Measurements from ENCODE around the gene PUM2.

Gene PUM2

DNA sequence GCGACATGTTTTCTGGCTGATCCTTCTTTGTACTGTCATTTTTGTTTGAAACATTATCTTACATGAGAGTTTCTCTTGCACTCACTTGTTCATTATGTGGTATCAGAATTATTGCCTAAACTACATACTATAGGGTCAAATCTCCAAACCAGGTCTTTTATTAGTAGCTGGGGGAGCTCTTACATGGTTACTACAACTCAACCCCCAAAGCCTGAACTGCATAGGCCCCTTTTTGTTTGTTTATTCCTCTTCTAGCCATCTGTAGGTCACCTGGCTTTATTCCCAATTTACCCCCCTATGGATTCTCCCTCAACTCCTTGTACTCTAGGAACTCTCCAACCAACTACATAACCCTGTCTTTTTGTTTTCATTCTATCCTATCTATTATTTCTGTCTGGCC, 46.7 kb downstream of the PUM2 start:
- Histone ChIP-seq H4K20me1 (ENCODE audit: insufficient read depth, low read length) (peaks cover 12% of the 10 kb centered on the region), H3K4me2 (ENCODE audit: low read length) (no peak overlapping the region)

DNA sequence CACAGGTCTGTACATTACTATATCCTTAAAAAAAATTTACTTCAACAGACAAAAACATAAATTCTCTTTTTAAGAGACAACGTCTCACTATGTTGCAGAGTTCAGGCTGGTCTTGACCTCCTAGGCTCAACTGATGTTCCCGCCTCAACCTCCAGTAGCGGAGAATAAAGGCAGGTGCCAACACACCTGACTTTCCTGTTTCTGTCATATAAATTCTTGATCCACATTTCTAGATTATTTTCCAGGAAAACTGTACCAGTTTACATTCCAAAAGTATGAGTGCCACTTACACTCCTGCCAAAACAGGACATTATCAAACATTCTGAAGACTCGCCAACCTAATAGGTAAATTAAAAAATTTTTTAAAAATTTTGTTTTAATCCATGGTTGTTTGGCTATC, 48.6 kb downstream of the PUM2 start:
- H3K9ac ChIP-seq (ENCODE audit: low read length), result no peak overlapping the region
- H3K4me3 ChIP-seq (ENCODE audit: low read length), result no peak overlapping the region
- TF ChIP-seq, protein P1, sequence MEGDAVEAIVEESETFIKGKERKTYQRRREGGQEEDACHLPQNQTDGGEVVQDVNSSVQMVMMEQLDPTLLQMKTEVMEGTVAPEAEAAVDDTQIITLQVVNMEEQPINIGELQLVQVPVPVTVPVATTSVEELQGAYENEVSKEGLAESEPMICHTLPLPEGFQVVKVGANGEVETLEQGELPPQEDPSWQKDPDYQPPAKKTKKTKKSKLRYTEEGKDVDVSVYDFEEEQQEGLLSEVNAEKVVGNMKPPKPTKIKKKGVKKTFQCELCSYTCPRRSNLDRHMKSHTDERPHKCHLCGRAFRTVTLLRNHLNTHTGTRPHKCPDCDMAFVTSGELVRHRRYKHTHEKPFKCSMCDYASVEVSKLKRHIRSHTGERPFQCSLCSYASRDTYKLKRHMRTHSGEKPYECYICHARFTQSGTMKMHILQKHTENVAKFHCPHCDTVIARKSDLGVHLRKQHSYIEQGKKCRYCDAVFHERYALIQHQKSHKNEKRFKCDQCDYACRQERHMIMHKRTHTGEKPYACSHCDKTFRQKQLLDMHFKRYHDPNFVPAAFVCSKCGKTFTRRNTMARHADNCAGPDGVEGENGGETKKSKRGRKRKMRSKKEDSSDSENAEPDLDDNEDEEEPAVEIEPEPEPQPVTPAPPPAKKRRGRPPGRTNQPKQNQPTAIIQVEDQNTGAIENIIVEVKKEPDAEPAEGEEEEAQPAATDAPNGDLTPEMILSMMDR (IDR thresholded peaks at IDR 0.05; ENCODE audit: low read depth, low read length), result no peak
- no peak for TF ChIP-seq EZH2phosphoT487 (IDR thresholded peaks at IDR 0.05; ENCODE audit: low read depth)
- H3K4me1 ChIP-seq (ENCODE audit: low read length), result no peaks in the 10 kb centered on the region
- H3K4me2 ChIP-seq (ENCODE audit: low read length), result no peak overlapping the region
- H3K36me3 ChIP-seq (replicated peaks; ENCODE audit: low read depth, low read length), result peaks cover 40% of the 10 kb centered on the region
- H3K9me3 ChIP-seq (ENCODE audit: insufficient read depth, low read length), result no peaks in the 10 kb centered on the region
- H2AFZ ChIP-seq (ENCODE audit: low read depth, low read length), result no peak overlapping the region
- no peak overlapping the region for H3K27ac ChIP-seq (ENCODE audit: low read length)
- H3K27me3 ChIP-seq (ENCODE audit: low read depth, low read length), result no peaks in the 10 kb centered on the region
- H3K79me2 ChIP-seq (ENCODE audit: low read length), result peaks cover 74% of the 10 kb centered on the region
- H4K20me1 ChIP-seq (ENCODE audit: insufficient read depth, low read length), result peaks cover 12% of the 10 kb centered on the region

More for the DNA sequence above, 46.7 kb downstream of the PUM2 start:
- Histone ChIP-seq H3K79me2 (ENCODE audit: low read length) (peaks cover 74% of the 10 kb centered on the region), H3K4me1 (ENCODE audit: low read length) (no peaks in the 10 kb centered on the region), H3K27ac (ENCODE audit: low read length) (no peak overlapping the region), H3K4me3 (ENCODE audit: low read length) (no peak overlapping the region), H3K27me3 (ENCODE audit: low read depth, low read length) (no peaks in the 10 kb centered on the region), H3K9ac (ENCODE audit: low read length) (no peak overlapping the region), H2AFZ (ENCODE audit: low read depth, low read length) (no peak overlapping the region), H3K9me3 (ENCODE audit: insufficient read depth, low read length) (no peaks in the 10 kb centered on the region), H3K36me3 (replicated peaks; ENCODE audit: low read depth, low read length) (peaks cover 45% of the 10 kb centered on the region)
- no peak for TF ChIP-seq EZH2phosphoT487 (IDR thresholded peaks at IDR 0.05; ENCODE audit: low read depth)
- TF ChIP-seq, protein P1 (IDR thresholded peaks at IDR 0.05; ENCODE audit: low read depth, low read length), result no peak

DNA sequence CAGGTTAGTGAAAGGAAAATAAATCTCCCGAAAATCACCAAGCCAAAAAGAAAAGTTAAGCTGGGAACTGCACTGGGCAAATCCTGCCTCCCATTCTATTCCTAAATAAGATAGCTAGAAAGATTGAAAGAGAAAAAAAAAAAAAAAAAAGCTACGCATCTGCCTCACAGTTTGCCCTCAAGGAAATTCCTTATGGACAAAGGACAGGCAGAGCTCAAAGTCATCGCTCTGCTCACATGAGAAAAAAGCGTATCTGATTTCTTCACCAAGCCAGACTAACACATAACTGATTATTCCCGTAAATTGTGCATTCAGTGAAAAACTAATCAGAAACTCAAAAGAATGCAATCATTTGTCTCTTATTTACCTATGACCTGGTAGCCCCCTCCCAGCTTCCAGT, 50.0 kb downstream of the PUM2 start:
- Histone ChIP-seq H3K27ac (ENCODE audit: low read length) (no peak overlapping the region), H3K9me3 (ENCODE audit: insufficient read depth, low read length) (no peaks in the 10 kb centered on the region), H3K9ac (ENCODE audit: low read length) (no peak overlapping the region), H3K27me3 (ENCODE audit: low read depth, low read length) (no peaks in the 10 kb centered on the region), H2AFZ (ENCODE audit: low read depth, low read length) (no peak overlapping the region), H3K4me1 (ENCODE audit: low read length) (no peaks in the 10 kb centered on the region), H3K36me3 (replicated peaks; ENCODE audit: low read depth, low read length) (peaks cover 42% of the 10 kb centered on the region), H3K4me2 (ENCODE audit: low read length) (no peak overlapping the region), H3K79me2 (ENCODE audit: low read length) (peaks cover 73% of the 10 kb centered on the region), H4K20me1 (ENCODE audit: insufficient read depth, low read length) (peaks cover 12% of the 10 kb centered on the region), H3K4me3 (ENCODE audit: low read length) (no peak overlapping the region)
- TF ChIP-seq, protein P1 (IDR thresholded peaks at IDR 0.05; ENCODE audit: low read depth, low read length), result no peak
- no peak for TF ChIP-seq EZH2phosphoT487 (IDR thresholded peaks at IDR 0.05; ENCODE audit: low read depth)

DNA sequence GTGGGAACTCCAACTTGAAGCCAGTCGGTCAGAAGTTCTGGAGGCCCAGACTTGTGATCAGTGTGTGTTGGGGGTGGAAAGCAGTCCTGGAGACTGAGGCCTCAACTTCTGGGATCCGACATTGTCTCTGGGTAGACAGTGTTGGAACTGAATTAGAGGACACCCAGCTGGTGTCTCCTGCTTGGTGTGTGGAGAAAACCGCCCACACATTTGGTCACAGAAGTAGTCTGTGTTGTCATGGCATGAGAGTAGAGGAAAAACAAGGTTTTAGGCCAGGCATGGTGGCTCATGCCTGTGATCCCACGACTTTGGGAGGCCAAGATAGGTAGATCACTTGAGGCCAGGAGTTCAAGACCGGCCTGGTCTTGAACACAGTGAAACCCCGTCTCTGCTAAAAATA, 51.5 kb downstream of the PUM2 start:
- Histone ChIP-seq H3K9ac (ENCODE audit: low read length) (no peak overlapping the region), H4K20me1 (ENCODE audit: insufficient read depth, low read length) (peaks cover 12% of the 10 kb centered on the region), H3K27ac (ENCODE audit: low read length) (no peak overlapping the region)

More for the DNA sequence above, 51.5 kb downstream of the PUM2 start:
- Histone ChIP-seq H3K4me3 (ENCODE audit: low read length) (no peak overlapping the region), H3K9me3 (ENCODE audit: insufficient read depth, low read length) (no peaks in the 10 kb centered on the region), H3K27me3 (ENCODE audit: low read depth, low read length) (no peaks in the 10 kb centered on the region), H3K36me3 (replicated peaks; ENCODE audit: low read depth, low read length) (peaks cover 50% of the 10 kb centered on the region), H3K4me2 (ENCODE audit: low read length) (no peak overlapping the region), H3K79me2 (ENCODE audit: low read length) (peaks cover 73% of the 10 kb centered on the region), H3K4me1 (ENCODE audit: low read length) (no peaks in the 10 kb centered on the region), H2AFZ (ENCODE audit: low read depth, low read length) (no peak overlapping the region)
- TF ChIP-seq, protein P1 (IDR thresholded peaks at IDR 0.05; ENCODE audit: low read depth, low read length), result no peak
- no peak for TF ChIP-seq EZH2phosphoT487 (IDR thresholded peaks at IDR 0.05; ENCODE audit: low read depth)

Data from OCI-LY3 (cell line).